Central memory CD8-positive, alpha-beta T cell (primary cell): ENCODE results near the gene DISP3.

Source experiments
- ATAC-seq: fragments of 150-1000 bp; cut with Tn5 transposase; replicated peaks from 2 replicates; pipeline ENCODE4 v1.10.0; 2022; ENCODE audit warnings: mild to moderate bottlenecking, moderate FRiP score, moderate number of reproducible peaks; ENCODE audit not compliant: poor library complexity, severe bottlenecking; ENCODE audit errors: extremely low read depth
- DNase-seq, 2 donors: peaks; one replicate each; pipeline ENCODE4 v3.0.0; 2021; ENCODE audit warnings: low spot score in 2 of 2
- H3K27ac Mint-ChIP-seq: one replicate; pipeline ENCODE4 v1.8.0; 2022; ENCODE audit warnings: low read depth, mild to moderate bottlenecking, moderate library complexity, mixed read lengths
- H3K27me3 Mint-ChIP-seq: one replicate; pipeline ENCODE4 v1.8.0; 2022; ENCODE audit warnings: mixed read lengths
- H3K36me3 Mint-ChIP-seq: one replicate; pipeline ENCODE4 v1.8.0; 2022; ENCODE audit warnings: mild to moderate bottlenecking, moderate library complexity, mixed read lengths; ENCODE audit not compliant: insufficient read depth
- H3K4me1 Mint-ChIP-seq: one replicate; pipeline ENCODE4 v1.8.0; 2022; ENCODE audit warnings: mixed read lengths
- H3K4me3 Mint-ChIP-seq: one replicate; pipeline ENCODE4 v1.8.0; 2022; ENCODE audit warnings: mild to moderate bottlenecking, moderate library complexity, mixed read lengths
- H3K9me3 Mint-ChIP-seq: one replicate; pipeline ENCODE4 v1.8.0; 2022; ENCODE audit warnings: mixed read lengths

DISP3 gene

GRCh38 chr1:11541956-11542355 lies 63.0 kb downstream of the DISP3 start:
- Mint-ChIP-seq H3K27me3 (peaks cover 47% of the 10 kb centered on the region), H3K4me3 (no peak overlapping the region), H3K27ac (no peak overlapping the region), H3K9me3 (no peaks in the 10 kb centered on the region), H3K4me1 (no peaks in the 10 kb centered on the region), H3K36me3 (no peaks in the 10 kb centered on the region)
- DNase-seq: no peak
- ATAC-seq: no peak

- H3K4me1 Mint-ChIP-seq: no peaks in the 10 kb centered on the region
- peaks cover 58% of the 10 kb centered on the region for H3K27me3 Mint-ChIP-seq
- no peaks in the 10 kb centered on the region for H3K36me3 Mint-ChIP-seq
- H3K4me3 Mint-ChIP-seq: no peak overlapping the region
- DNase-seq: no peak
- H3K27ac Mint-ChIP-seq: no peak overlapping the region
- no peak for ATAC-seq
- H3K9me3 Mint-ChIP-seq: no peaks in the 10 kb centered on the region
Observed at GRCh38 chr1:11543392-11543791, 64.4 kb downstream of the DISP3 start.

- Mint-ChIP-seq H3K4me3 (no peak overlapping the region), H3K36me3 (no peaks in the 10 kb centered on the region), H3K9me3 (no peaks in the 10 kb centered on the region), H3K4me1 (no peaks in the 10 kb centered on the region), H3K27ac (no peak overlapping the region), H3K27me3 (peaks cover 62% of the 10 kb centered on the region)
- no peak for DNase-seq
- ATAC-seq: no peak
Observed at GRCh38 chr1:11543796-11544195, 64.8 kb downstream of the DISP3 start.

- Mint-ChIP-seq H3K36me3 (no peaks in the 10 kb centered on the region), H3K27me3 (peaks cover 66% of the 10 kb centered on the region), H3K4me1 (no peaks in the 10 kb centered on the region), H3K4me3 (no peak overlapping the region), H3K9me3 (no peaks in the 10 kb centered on the region), H3K27ac (no peak overlapping the region)
- ATAC-seq: no peak
- no peak for DNase-seq
Observed at GRCh38 chr1:11546456-11546855, 67.5 kb downstream of the DISP3 start.

GRCh38 chr1:11550664-11551283 lies 71.8 kb downstream of the DISP3 start:
- no peaks in the 10 kb centered on the region for H3K36me3 Mint-ChIP-seq
- H3K9me3 Mint-ChIP-seq: no peaks in the 10 kb centered on the region
- DNase-seq (no peak), ATAC-seq (no peak)
- no peaks in the 10 kb centered on the region for H3K4me1 Mint-ChIP-seq
- no peak overlapping the region for H3K27ac Mint-ChIP-seq
- peaks cover 76% of the 10 kb centered on the region for H3K27me3 Mint-ChIP-seq
- H3K4me3 Mint-ChIP-seq: no peak overlapping the region

- no peaks in the 10 kb centered on the region for H3K4me1 Mint-ChIP-seq
- no peaks in the 10 kb centered on the region for H3K9me3 Mint-ChIP-seq
- H3K27me3 Mint-ChIP-seq: peaks cover 94% of the 10 kb centered on the region
- no peak overlapping the region for H3K4me3 Mint-ChIP-seq
- DNase-seq (no peak), ATAC-seq (no peak)
- no peak overlapping the region for H3K27ac Mint-ChIP-seq
- no peaks in the 10 kb centered on the region for H3K36me3 Mint-ChIP-seq
Observed at GRCh38 chr1:11558276-11558675, 79.3 kb downstream of the DISP3 start.

- no peaks in the 10 kb centered on the region for H3K36me3 Mint-ChIP-seq
- H3K4me3 Mint-ChIP-seq: no peak overlapping the region
- no peak for DNase-seq
- ATAC-seq: no peak
- no peak overlapping the region for H3K27ac Mint-ChIP-seq
- H3K4me1 Mint-ChIP-seq: no peaks in the 10 kb centered on the region
- no peaks in the 10 kb centered on the region for H3K9me3 Mint-ChIP-seq
- H3K27me3 Mint-ChIP-seq: peaks cover 97% of the 10 kb centered on the region
Observed at GRCh38 chr1:11558871-11559590, 80.1 kb downstream of the DISP3 start.

GRCh38 chr1:11559591-11559970 lies 80.6 kb downstream of the DISP3 start:
- no peak overlapping the region for H3K4me3 Mint-ChIP-seq
- H3K4me1 Mint-ChIP-seq: no peaks in the 10 kb centered on the region
- no peak overlapping the region for H3K27ac Mint-ChIP-seq
- H3K9me3 Mint-ChIP-seq: no peaks in the 10 kb centered on the region
- DNase-seq (no peak), ATAC-seq (no peak)
- no peaks in the 10 kb centered on the region for H3K36me3 Mint-ChIP-seq
- H3K27me3 Mint-ChIP-seq: peaks cover 96% of the 10 kb centered on the region

GRCh38 chr1:11560061-11560460 lies 81.1 kb downstream of the DISP3 start:
- no peaks in the 10 kb centered on the region for H3K36me3 Mint-ChIP-seq
- H3K9me3 Mint-ChIP-seq: no peaks in the 10 kb centered on the region
- no peak overlapping the region for H3K4me3 Mint-ChIP-seq
- no peaks in the 10 kb centered on the region for H3K4me1 Mint-ChIP-seq
- DNase-seq (no peak), ATAC-seq (no peak)
- H3K27me3 Mint-ChIP-seq: peaks cover 91% of the 10 kb centered on the region
- no peak overlapping the region for H3K27ac Mint-ChIP-seq

GRCh38 chr1:11561740-11562139 lies 82.8 kb downstream of the DISP3 start:
- Mint-ChIP-seq H3K27me3 (peaks cover 74% of the 10 kb centered on the region), H3K36me3 (no peaks in the 10 kb centered on the region), H3K27ac (no peak overlapping the region), H3K4me3 (no peak overlapping the region), H3K4me1 (no peaks in the 10 kb centered on the region), H3K9me3 (no peaks in the 10 kb centered on the region)
- no peak for ATAC-seq
- DNase-seq: no peak

- Mint-ChIP-seq H3K4me3 (no peak overlapping the region), H3K4me1 (no peaks in the 10 kb centered on the region), H3K27ac (no peak overlapping the region), H3K9me3 (no peaks in the 10 kb centered on the region), H3K36me3 (no peaks in the 10 kb centered on the region), H3K27me3 (peaks cover 65% of the 10 kb centered on the region)
- ATAC-seq (no peak), DNase-seq (no peak)
Observed at GRCh38 chr1:11562664-11563063, 83.7 kb downstream of the DISP3 start.

GRCh38 chr1:11563560-11564069 lies 84.7 kb downstream of the DISP3 start:
- Mint-ChIP-seq H3K36me3 (no peaks in the 10 kb centered on the region), H3K9me3 (no peaks in the 10 kb centered on the region), H3K4me1 (no peaks in the 10 kb centered on the region), H3K4me3 (no peak overlapping the region), H3K27ac (no peak overlapping the region), H3K27me3 (peaks cover 55% of the 10 kb centered on the region)
- ATAC-seq (no peak), DNase-seq (no peak)

GRCh38 chr1:11564237-11564636 lies 85.3 kb downstream of the DISP3 start:
- Mint-ChIP-seq H3K9me3 (no peaks in the 10 kb centered on the region), H3K4me1 (no peaks in the 10 kb centered on the region), H3K36me3 (no peaks in the 10 kb centered on the region), H3K4me3 (no peak overlapping the region), H3K27me3 (peaks cover 54% of the 10 kb centered on the region), H3K27ac (no peak overlapping the region)
- DNase-seq: no peak
- ATAC-seq: no peak
